B cell (primary cell): Measurements from ENCODE around the gene POLR1E. TPM values are rescaled to one million over a fixed set of nuclear protein-coding genes. Genes with fewer than 3 reads are reported as not detected.
A peak's percentile ranks its signal among the peaks of the same experiment; 100 is the strongest.
"Not testable (repeated sequence)": the region's sequence is repeated elsewhere in the genome, so short reads cannot be mapped to it uniquely, and the experiment has no call there.

Experiments
- ATAC-seq: fragments of 200-7000 bp; cut with Tn5 transposase; one replicate; pipeline ENCODE4 v1.10.0; 2021; ENCODE audit warnings: low read depth, mild to moderate bottlenecking, moderate number of reproducible peaks, moderate library complexity
- CTCF ChIA-PET: fragments of 350-600 bp; sonication (Branson Sonifier 250); formaldehyde crosslinking; loops from one replicate; lab custom pipeline; 2021; ENCODE audit warnings: antibody characterized with exemption, inconsistent platforms; lab: Charles Lee
- POLR2A ChIA-PET: fragments of 350-600 bp; sonication (Branson Sonifier 250); formaldehyde crosslinking; loops from one replicate; lab custom pipeline; 2021; ENCODE audit warnings: antibody characterized with exemption; lab: Charles Lee
- DNase-seq: peaks from one replicate; pipeline ENCODE4 v3.0.0; 2013
- H2AFZ ChIP-seq: 2 replicates; pipeline ENCODE4 v1.6.1; 2012; ENCODE audit warnings: mild to moderate bottlenecking, low read depth, low read length; ENCODE audit not compliant: insufficient read depth, poor library complexity, severe bottlenecking
- H3K27ac ChIP-seq, 2 donors: 1 replicate in 1 of 2; 2 replicates in 1 of 2; pipeline ENCODE4 v1.5.1; 2012 to 2013; ENCODE audit warnings: low read length in 2 of 2, mild to moderate bottlenecking in 2 of 2, moderate library complexity in 1 of 2
- H3K27me3 ChIP-seq, 4 experiments: fragments of 200-600 bp in 1 of 4; sonication (generic) in 1 of 4; replicated peaks in 1 of 4; 1 replicate in 2 of 4; 2 replicates in 2 of 4; pipeline versions ENCODE4 v1.6.1 to v1.7.0; 2013 to 2016; ENCODE audit warnings: low read length in 3 of 4, mild to moderate bottlenecking in 2 of 4, mixed read lengths in 1 of 4, moderate library complexity in 1 of 4; ENCODE audit not compliant: insufficient read depth in 4 of 4, control insufficient read depth in 3 of 4; ENCODE audit errors: control extremely low read depth in 1 of 4
- H3K36me3 ChIP-seq, 2 experiments: replicated peaks in 1 of 2; 1 replicate in 1 of 2; 2 replicates in 1 of 2; pipeline versions ENCODE4 v1.6.1 to v1.7.1; 2013; ENCODE audit warnings: low read length in 1 of 2; ENCODE audit not compliant: insufficient read depth in 2 of 2, control insufficient read depth in 1 of 2; ENCODE audit errors: control extremely low read depth in 1 of 2, extremely low read depth in 1 of 2
- H3K4me1 ChIP-seq, 2 donors: fragments of 200-600 bp in 1 of 2; sonication (generic) in 1 of 2; 1 replicate in 1 of 2; 2 replicates in 1 of 2; pipeline versions ENCODE4 v1.5.1 to v1.6.1; 2013 to 2017; ENCODE audit warnings: low read length in 2 of 2; ENCODE audit not compliant: control insufficient read depth in 2 of 2, insufficient read depth in 2 of 2
- H3K4me2 ChIP-seq: replicated peaks from 2 replicates; pipeline ENCODE3; 2012; ENCODE audit warnings: mild to moderate bottlenecking, low read depth, low read length; ENCODE audit not compliant: poor library complexity, severe bottlenecking
- H3K4me3 ChIP-seq, 5 experiments: fragments of 200-600 bp in 1 of 5; sonication (generic) in 1 of 5; 1 replicate in 3 of 5; 2 replicates in 2 of 5; pipeline versions ENCODE4 v1.5.1 to v1.7.0; 2011 to 2016; ENCODE audit warnings: low read length in 4 of 5, mild to moderate bottlenecking in 4 of 5, low read depth in 2 of 5, control low read depth in 1 of 5, moderate library complexity in 1 of 5; ENCODE audit not compliant: insufficient read depth in 1 of 5; ENCODE audit errors: control extremely low read depth in 1 of 5, extremely low read depth in 1 of 5
- H3K79me2 ChIP-seq: fragments of 200-600 bp; sonication (generic); one replicate; pipeline ENCODE4 v1.6.0; 2016; ENCODE audit warnings: low read length; ENCODE audit not compliant: control insufficient read depth, insufficient read depth
- H3K9ac ChIP-seq: fragments of 200-600 bp; sonication (generic); 2 replicates; pipeline ENCODE4 v1.6.1; 2017; ENCODE audit warnings: mild to moderate bottlenecking, low read length, moderate library complexity
- H3K9me3 ChIP-seq, 3 donors: one replicate each; pipeline versions ENCODE4 v1.6.1 to v1.7.1; 2013; ENCODE audit warnings: low read length in 2 of 3; ENCODE audit not compliant: control insufficient read depth in 2 of 3, insufficient read depth in 1 of 3; ENCODE audit errors: control extremely low read depth in 1 of 3
- H4K20me1 ChIP-seq: 2 replicates; pipeline ENCODE4 v1.6.0; 2012; ENCODE audit warnings: mild to moderate bottlenecking, low read length; ENCODE audit not compliant: insufficient read depth, control insufficient read depth, poor library complexity, severe bottlenecking
- H3K27ac Mint-ChIP-seq: one replicate; pipeline ENCODE4 v1.8.0; 2021; ENCODE audit warnings: mixed read lengths
- H3K27me3 Mint-ChIP-seq: one replicate; pipeline ENCODE4 v1.8.0; 2021; ENCODE audit warnings: mixed read lengths
- H3K4me1 Mint-ChIP-seq: one replicate; pipeline ENCODE4 v1.8.0; 2021; ENCODE audit warnings: mixed read lengths
- H3K4me3 Mint-ChIP-seq: one replicate; pipeline ENCODE4 v1.8.0; 2021; ENCODE audit warnings: mixed read lengths
- H3K9me3 Mint-ChIP-seq: one replicate; pipeline ENCODE4 v1.8.0; 2022; ENCODE audit warnings: mixed read lengths; ENCODE audit not compliant: insufficient read depth
- EZH2 ChIP-seq: IDR thresholded peaks from 2 replicates; pipeline ENCODE4 v1.6.1; 2012; ENCODE audit warnings: borderline replicate concordance, low read depth, mild to moderate bottlenecking, moderate library complexity, low read length; ENCODE audit not compliant: insufficient read depth, poor library complexity, severe bottlenecking
- WGBS: methylation state at CpG from one replicate; pipeline ENCODE4 v1.1.5; 2013; ENCODE audit warnings: missing lambda C conversion rate; ENCODE audit not compliant: insufficient coverage; 5-methylcytosine and 5-hydroxymethylcytosine counted together
- intact Hi-C: fragments of 100-400 bp; cut with micrococcal nuclease; formaldehyde crosslinking; loops from one replicate; pipeline ENCODE4 v1.10.0; 2022
- polyA plus RNA-seq: library from polyadenylated mRNA; depleted of rRNA; stranded (reverse); fragments of >200 nt; gene quantifications from 2 replicates; pipeline ENCODE4 v1.2.3, GENCODE V29; 2012
- total RNA-seq, 2 donors: library from RNA; stranded (reverse); fragments of 120-200 nt in 1 of 2; gene quantifications; 1 replicate in 1 of 2; 2 replicates in 1 of 2; pipeline versions ENCODE4 v1.2.3 to v1.2.4, GENCODE V29; 2013 to 2022

Gene POLR1E
- total and polyA plus RNA-seq, 2 donors (not counting 1 experiment from before 2014, with no cell fraction given), result 11.6 to 31.0 TPM

- Histone ChIP-seq H3K36me3 (no peaks in the 10 kb centered on the region), H3K4me3 (peak overlapping the region; percentile 90 to 99 (median 95)), H3K9me3 (no peaks in the 10 kb centered on the region), H3K9ac (peak overlapping the region; percentile 86), H3K27me3 (no peaks in the 10 kb centered on the region), H3K4me1 (peaks cover 23 to 27% of the 10 kb centered on the region in 2 donors), H2AFZ (peak overlapping the region; percentile 95), H4K20me1 (peaks cover 5% of the 10 kb centered on the region), H3K27ac (peak overlapping the region; percentile 70 to 93), H3K4me2 (peak overlapping the region; percentile 100), H3K79me2 (peaks cover 38% of the 10 kb centered on the region)
- POLR2A ChIA-PET, result interaction anchor here (0.5 to 2.2 kb wide), 9 partner anchors 8 to 1709 kb away, joined by 3 to 10 read pairs (median 3); partner anchors contain the start of genes EXOSC3 and POLR1E
- intact Hi-C loops, result loop anchor here (5.0 to 10.0 kb wide), 3 partner anchors 111 to 1731 kb away; partner anchors contain the start of genes CREB3, FBXO10 and TLN1
- WGBS, result under 1% methylated on average over 46 of the region's 47 CpGs
- peaks cover 30% of the 10 kb centered on the region for H3K4me1 Mint-ChIP-seq
- H3K27me3 Mint-ChIP-seq, result no peaks in the 10 kb centered on the region
- no peak for TF ChIP-seq EZH2
- H3K9me3 Mint-ChIP-seq, result no peaks in the 10 kb centered on the region
- peak overlapping the region; percentile 95 for H3K4me3 Mint-ChIP-seq
- H3K27ac Mint-ChIP-seq, result peak overlapping the region; percentile 98
- ATAC-seq, result no peak
- no peak for DNase-seq
- CTCF ChIA-PET, result interaction anchor here (1.1 to 1.9 kb wide), 3 partner anchors 13 to 88 kb away, joined by 3 to 12 read pairs (median 3); no protein-coding TSS in a partner anchor
Measured at GRCh38 chr9:37466037-37466709, 19.6 kb upstream of the POLR1E start.

GRCh38 chr9:37467530-37467929 is 18.2 kb upstream of the POLR1E start:
- H3K27ac Mint-ChIP-seq, H3K27ac ChIP-seq, H3K4me3 ChIP-seq, H3K36me3 ChIP-seq, H3K9me3 ChIP-seq, DNase-seq, POLR2A ChIA-PET, H3K4me3 Mint-ChIP-seq, ATAC-seq, H4K20me1 ChIP-seq, H2AFZ ChIP-seq, H3K27me3 Mint-ChIP-seq, CTCF ChIA-PET, H3K9me3 Mint-ChIP-seq, H3K4me2 ChIP-seq, H3K9ac ChIP-seq, H3K27me3 ChIP-seq: not testable (repeated sequence)
- WGBS, result 96% methylated on average over 10 of the region's 17 CpGs
- intact Hi-C loops, result loop anchor here (5.0 to 10.0 kb wide), 3 partner anchors 110 to 1733 kb away; partner anchors contain the start of genes CREB3, FBXO10 and TLN1
- Histone ChIP-seq H3K79me2 (peaks cover 25% of the 10 kb centered on the region), H3K4me1 (peaks cover 23 to 29% of the 10 kb centered on the region in 2 donors)
- H3K4me1 Mint-ChIP-seq, result peaks cover 31% of the 10 kb centered on the region
